ENCODE results near the gene CEP41. TPM values are rescaled to one million over a fixed set of nuclear protein-coding genes. Genes with fewer than 3 reads are reported as not detected.

Gene CEP41
- polyA plus RNA-seq, 1 donor from 2014 or later, result 47.0 TPM

GRCh38 chr7:130360518-130360917 lies 80.3 kb downstream of the CEP41 start:
- no peaks in the 10 kb centered on the region for H3K79me2 ChIP-seq (replicated peaks; ENCODE audit: insufficient read depth, low read length)
- H3K9ac ChIP-seq (ENCODE audit: low read length), result no peak overlapping the region
- H3K27me3 ChIP-seq (ENCODE audit: insufficient read depth, low read depth, low read length), result no peaks in the 10 kb centered on the region
- H3F3A ChIP-seq (ENCODE audit: insufficient read depth, low read length, poor library complexity, severe bottlenecking), result peaks cover 6% of the 10 kb centered on the region
- H3K27ac ChIP-seq (ENCODE audit: low read length), result no peak overlapping the region
- H4K20me1 ChIP-seq (ENCODE audit: insufficient read depth), result no peaks in the 10 kb centered on the region
- no peak overlapping the region for H2AFZ ChIP-seq (ENCODE audit: low read depth, low read length)
- no peaks in the 10 kb centered on the region for H3K36me3 ChIP-seq (ENCODE audit: insufficient read depth, low read length)
- no peaks in the 10 kb centered on the region for H3K9me2 ChIP-seq (ENCODE audit: insufficient read depth, low read length)
- no peak overlapping the region for H3K4me3 ChIP-seq (ENCODE audit: low read length)
- no peaks in the 10 kb centered on the region for H3K9me3 ChIP-seq (ENCODE audit: low read length)
- H3K4me2 ChIP-seq (ENCODE audit: low read length), result no peak overlapping the region
- no peak for TF ChIP-seq SMC3 (conservative IDR thresholded peaks at IDR 0.05; ENCODE audit: poor library complexity)
- TF ChIP-seq EZH2 (IDR thresholded peaks at IDR 0.05; ENCODE audit: borderline replicate concordance, insufficient read depth, low read length, poor library complexity, severe bottlenecking), result no peak
- no peak for TF ChIP-seq POLR2AphosphoS5 (IDR thresholded peaks at IDR 0.05)
- TF ChIP-seq EP300 (conservative IDR thresholded peaks at IDR 0.05; ENCODE audit: poor library complexity, severe bottlenecking), result no peak
- no peak for TF ChIP-seq TAF1 (IDR thresholded peaks at IDR 0.05; ENCODE audit: low read depth)
- no peak for TF ChIP-seq MXI1 (conservative IDR thresholded peaks at IDR 0.05; ENCODE audit: poor library complexity, severe bottlenecking)
- no peak for TF ChIP-seq REST (IDR thresholded peaks at IDR 0.05; ENCODE audit: borderline replicate concordance)
- TF ChIP-seq RAD21 (conservative IDR thresholded peaks at IDR 0.05), result no peak
- TF ChIP-seq CTCF (IDR thresholded peaks at IDR 0.05; ENCODE audit: poor library complexity, severe bottlenecking), result no peak

GRCh38 chr7:130359276-130359857 lies 81.4 kb downstream of the CEP41 start:
- Histone ChIP-seq H2AFZ (ENCODE audit: low read depth, low read length) (no peak overlapping the region), H3K9me2 (ENCODE audit: insufficient read depth, low read length) (no peaks in the 10 kb centered on the region), H3F3A (ENCODE audit: insufficient read depth, low read length, poor library complexity, severe bottlenecking) (peaks cover 4% of the 10 kb centered on the region), H3K9me3 (ENCODE audit: low read length) (no peaks in the 10 kb centered on the region), H3K79me2 (replicated peaks; ENCODE audit: insufficient read depth, low read length) (no peaks in the 10 kb centered on the region), H3K4me3 (ENCODE audit: low read length) (no peak overlapping the region), H3K36me3 (ENCODE audit: insufficient read depth, low read length) (no peaks in the 10 kb centered on the region), H3K27ac (ENCODE audit: low read length) (no peak overlapping the region), H3K27me3 (ENCODE audit: insufficient read depth, low read depth, low read length) (no peaks in the 10 kb centered on the region), H4K20me1 (ENCODE audit: insufficient read depth) (no peaks in the 10 kb centered on the region), H3K4me2 (ENCODE audit: low read length) (no peak overlapping the region), H3K9ac (ENCODE audit: low read length) (no peak overlapping the region)
- TF ChIP-seq CTCF (IDR thresholded peaks at IDR 0.05; ENCODE audit: poor library complexity, severe bottlenecking) (no peak), POLR2AphosphoS5 (IDR thresholded peaks at IDR 0.05) (no peak)

Measured in neural cell (in vitro differentiated cells).